ENCODE data around the gene TALDO1.

TALDO1 gene

DNA sequence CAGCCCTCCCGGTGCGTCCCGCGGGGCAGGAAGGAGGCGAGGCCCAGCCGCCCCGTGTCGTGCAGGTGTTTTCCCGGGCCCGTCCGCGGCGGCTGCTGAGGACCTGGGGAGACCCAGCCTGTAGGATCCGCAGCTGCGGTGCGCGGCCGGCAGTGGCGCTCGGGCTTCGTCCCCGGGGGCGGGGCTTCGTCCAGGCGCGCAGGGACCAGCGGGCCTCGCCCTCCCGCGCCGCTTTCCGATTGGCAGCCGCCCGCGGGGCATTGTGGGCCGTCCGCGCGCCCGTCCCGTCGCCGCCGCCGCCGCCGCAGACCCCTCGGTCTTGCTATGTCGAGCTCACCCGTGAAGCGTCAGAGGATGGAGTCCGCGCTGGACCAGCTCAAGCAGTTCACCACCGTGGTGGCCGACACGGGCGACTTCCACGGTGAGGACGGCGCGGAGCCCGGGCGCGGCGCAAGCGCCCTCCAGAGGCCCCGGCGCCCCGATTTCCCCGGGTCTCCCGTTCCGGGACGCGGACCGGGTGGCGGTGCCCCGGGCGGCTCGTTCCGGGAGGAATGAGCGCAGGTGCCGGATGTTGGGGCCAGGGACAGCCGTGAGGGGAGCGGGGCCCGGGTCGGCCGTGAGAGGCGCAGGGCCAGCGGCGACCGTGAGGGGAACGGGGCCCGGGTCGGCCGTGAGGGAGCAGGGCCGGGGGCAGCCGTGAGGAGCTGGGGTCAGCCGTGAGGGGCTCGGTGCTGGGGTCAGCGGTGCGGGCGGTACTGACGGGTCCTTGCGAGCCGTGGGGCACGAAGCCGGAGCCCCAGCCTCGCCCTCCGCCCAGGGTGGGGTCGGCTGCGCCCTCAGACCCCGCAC is at the start of gene TALDO1:
Gene TALDO1 (plus strand): TSS at position 307 of the 849 bp plus-strand sequence. CDS start 18 bp downstream, at position 325.
- H3K27me3 ChIP-seq (ENCODE audit: control insufficient read depth, low read length) = no peaks in the 10 kb centered on the region
- peaks cover 9% of the 10 kb centered on the region for H3K36me3 ChIP-seq (ENCODE audit: control insufficient read depth, low read length)
- H3K4me2 ChIP-seq (ENCODE audit: low read length) = peak within 1 kb of the TSS; percentile 82
- H3K4me1 ChIP-seq (ENCODE audit: control insufficient read depth, low read length) = peaks cover 24% of the 10 kb centered on the region
- H3K27ac ChIP-seq (ENCODE audit: low read depth, low read length) = peak within 1 kb of the TSS; percentile 14
- H3K4me3 ChIP-seq (ENCODE audit: low read length) = peak within 1 kb of the TSS; percentile 84
- H4K20me1 ChIP-seq (ENCODE audit: control insufficient read depth, insufficient read depth, low read depth, low read length) = peaks cover 3% of the 10 kb centered on the region; the same call in 1 of the 2 replicates
- no peaks in the 10 kb centered on the region for H3K9me2 ChIP-seq (replicated peaks; ENCODE audit: control insufficient read depth, low read length)
- no peaks in the 10 kb centered on the region for H3K9me3 ChIP-seq (ENCODE audit: control insufficient read depth, insufficient read depth, low read length)
- H3F3A ChIP-seq (ENCODE audit: control insufficient read depth, insufficient read depth) = peaks cover 4% of the 10 kb centered on the region
- TF ChIP-seq CTCF (IDR thresholded peaks at IDR 0.05; ENCODE audit: low read depth, low read length, poor library complexity, severe bottlenecking) (peak; percentile 31), EZH2phosphoT487 (IDR thresholded peaks at IDR 0.05; ENCODE audit: borderline replicate concordance, low read length) (no peak)
- H3K79me2 ChIP-seq (ENCODE audit: control insufficient read depth, low read length) = peaks cover 50% of the 10 kb centered on the region

- Histone ChIP-seq H3K4me1 (ENCODE audit: control insufficient read depth, low read length) (peaks cover 29% of the 10 kb centered on the region), H3F3A (ENCODE audit: control insufficient read depth, insufficient read depth) (peaks cover 4% of the 10 kb centered on the region; the same call in 1 of the 2 replicates), H4K20me1 (ENCODE audit: control insufficient read depth, insufficient read depth, low read depth, low read length) (no peaks in the 10 kb centered on the region), H3K27me3 (ENCODE audit: control insufficient read depth, low read length) (no peaks in the 10 kb centered on the region), H3K79me2 (ENCODE audit: control insufficient read depth, low read length) (peaks cover 36% of the 10 kb centered on the region), H3K27ac (ENCODE audit: low read depth, low read length) (peak overlapping the region; percentile 90; the same call in 1 of the 2 replicates), H3K4me3 (ENCODE audit: low read length) (no peak overlapping the region), H3K9me3 (ENCODE audit: control insufficient read depth, insufficient read depth, low read length) (no peaks in the 10 kb centered on the region), H3K9me2 (replicated peaks; ENCODE audit: control insufficient read depth, low read length) (no peaks in the 10 kb centered on the region), H3K4me2 (ENCODE audit: low read length) (peak overlapping the region; percentile 81; the same call in 1 of the 2 replicates), H3K36me3 (ENCODE audit: control insufficient read depth, low read length) (peaks cover 2% of the 10 kb centered on the region; the same call in 1 of the 2 replicates)
- TF ChIP-seq CTCF (IDR thresholded peaks at IDR 0.05; ENCODE audit: low read depth, low read length, poor library complexity, severe bottlenecking) = no peak
- TF ChIP-seq EZH2phosphoT487 (IDR thresholded peaks at IDR 0.05; ENCODE audit: borderline replicate concordance, low read length) = no peak
Measured at GRCh38 chr11:697811-698311, 49.4 kb upstream of the TALDO1 start.

GRCh38 chr11:698493-699115 is 48.7 kb upstream of the TALDO1 start:
- TF ChIP-seq CTCF (IDR thresholded peaks at IDR 0.05; ENCODE audit: low read depth, low read length, poor library complexity, severe bottlenecking) (no peak), EZH2phosphoT487 (IDR thresholded peaks at IDR 0.05; ENCODE audit: borderline replicate concordance, low read length) (no peak)
- H3K27ac ChIP-seq (ENCODE audit: low read depth, low read length) = no peak overlapping the region
- H3K9me3 ChIP-seq (ENCODE audit: control insufficient read depth, insufficient read depth, low read length) = no peaks in the 10 kb centered on the region

More at GRCh38 chr11:698493-699115, 48.7 kb upstream of the TALDO1 start:
- H3K4me1 ChIP-seq (ENCODE audit: control insufficient read depth, low read length) = peaks cover 22% of the 10 kb centered on the region
- H3K4me3 ChIP-seq (ENCODE audit: low read length) = no peak overlapping the region
- no peaks in the 10 kb centered on the region for H4K20me1 ChIP-seq (ENCODE audit: control insufficient read depth, insufficient read depth, low read depth, low read length)
- peaks cover 2% of the 10 kb centered on the region; the same call in 1 of the 2 replicates for H3K36me3 ChIP-seq (ENCODE audit: control insufficient read depth, low read length)
- H3K9me2 ChIP-seq (replicated peaks; ENCODE audit: control insufficient read depth, low read length) = no peaks in the 10 kb centered on the region
- no peak overlapping the region for H3K4me2 ChIP-seq (ENCODE audit: low read length)
- peaks cover 4% of the 10 kb centered on the region; the same call in 1 of the 2 replicates for H3F3A ChIP-seq (ENCODE audit: control insufficient read depth, insufficient read depth)
- H3K27me3 ChIP-seq (ENCODE audit: control insufficient read depth, low read length) = no peaks in the 10 kb centered on the region
- peaks cover 29% of the 10 kb centered on the region for H3K79me2 ChIP-seq (ENCODE audit: control insufficient read depth, low read length)

All from DOHH2 (cell line).